GM18517 (cell line): ENCODE measurements around the gene PSMD2.

Experiments
- ATAC-seq: cut with Tn5 transposase; IDR thresholded peaks from one replicate; pipeline ENCODE4 v1.9.1; 2021; ENCODE audit warnings: mild to moderate bottlenecking, moderate library complexity; ENCODE audit not compliant: unreplicated experiment

The PSMD2 gene

DNA sequence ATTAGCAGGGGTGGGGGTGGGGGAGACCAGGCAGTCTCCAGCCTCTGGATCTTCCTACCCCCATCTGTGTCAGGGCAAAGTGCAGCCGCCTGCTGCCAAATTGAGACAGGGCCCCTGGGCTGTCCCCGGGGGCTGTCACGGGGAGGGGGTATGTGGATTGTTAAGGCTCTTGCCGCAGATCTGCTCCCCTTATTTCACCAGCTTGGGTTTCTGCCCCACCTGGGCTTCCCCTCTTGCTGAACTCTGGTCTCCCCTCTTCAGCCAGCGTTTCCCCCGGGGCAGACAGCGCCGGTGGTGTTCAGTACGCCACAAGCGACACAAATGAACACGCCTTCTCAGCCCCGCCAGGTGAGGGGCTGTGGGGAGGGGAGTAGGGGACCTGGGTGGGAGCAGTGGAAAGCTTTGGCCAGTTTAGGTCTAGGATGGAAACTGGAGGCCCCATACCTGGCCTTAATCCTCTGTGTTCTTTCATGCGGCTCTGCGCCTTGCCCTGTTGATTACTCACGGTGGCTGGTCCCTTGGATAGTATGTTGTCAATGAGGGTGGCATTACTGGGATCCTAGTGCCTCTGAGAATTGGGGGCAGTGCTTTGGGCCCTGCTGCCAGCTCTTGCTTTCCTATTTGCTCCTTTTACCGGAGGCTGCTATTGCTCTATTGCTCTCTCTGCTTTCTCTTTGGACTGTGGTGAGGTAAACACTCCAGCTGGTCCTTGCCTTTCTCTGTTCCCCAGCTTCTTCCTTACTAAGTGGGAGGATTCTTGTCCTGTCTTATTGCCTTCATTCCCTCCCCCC lies 17.0 kb downstream of the PSMD2 start:
- ATAC-seq = no peak

DNA sequence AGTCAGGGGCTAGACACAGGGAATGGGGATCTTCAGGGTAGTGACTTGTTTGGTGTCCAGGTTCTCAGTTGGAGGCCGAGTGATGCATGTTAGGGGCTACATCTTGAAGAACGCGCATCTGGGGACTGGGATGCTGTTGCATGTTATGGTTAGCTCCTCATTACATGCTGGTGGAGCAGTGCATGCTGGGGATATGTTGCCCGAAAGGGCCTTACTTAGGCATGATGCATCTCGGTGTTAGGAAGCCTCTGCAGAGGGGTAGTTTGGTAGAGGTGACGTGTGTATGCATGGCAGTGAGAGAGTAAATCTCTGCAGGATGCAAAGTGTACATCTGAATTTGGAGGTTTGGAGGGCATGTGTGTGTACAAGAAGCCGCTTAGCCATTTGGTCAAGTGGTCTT lies 17.8 kb downstream of the PSMD2 start:
- ATAC-seq = no peak

DNA sequence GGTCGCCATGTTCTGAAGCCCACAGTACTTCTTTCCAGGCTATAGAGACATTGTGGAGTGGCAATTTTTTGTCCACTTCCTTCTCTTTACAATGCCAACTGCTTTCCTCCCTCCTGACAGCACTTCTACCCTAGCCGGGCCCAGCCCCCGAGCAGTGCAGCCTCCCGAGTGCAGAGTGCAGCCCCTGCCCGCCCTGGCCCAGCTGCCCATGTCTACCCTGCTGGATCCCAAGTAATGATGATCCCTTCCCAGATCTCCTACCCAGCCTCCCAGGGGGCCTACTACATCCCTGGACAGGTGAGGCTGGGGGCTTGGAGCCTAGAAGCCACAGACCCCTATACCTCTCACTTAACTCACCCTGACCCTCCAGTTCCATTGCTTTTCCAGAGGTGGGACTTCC lies 18.2 kb downstream of the PSMD2 start:
- no peak for ATAC-seq

DNA sequence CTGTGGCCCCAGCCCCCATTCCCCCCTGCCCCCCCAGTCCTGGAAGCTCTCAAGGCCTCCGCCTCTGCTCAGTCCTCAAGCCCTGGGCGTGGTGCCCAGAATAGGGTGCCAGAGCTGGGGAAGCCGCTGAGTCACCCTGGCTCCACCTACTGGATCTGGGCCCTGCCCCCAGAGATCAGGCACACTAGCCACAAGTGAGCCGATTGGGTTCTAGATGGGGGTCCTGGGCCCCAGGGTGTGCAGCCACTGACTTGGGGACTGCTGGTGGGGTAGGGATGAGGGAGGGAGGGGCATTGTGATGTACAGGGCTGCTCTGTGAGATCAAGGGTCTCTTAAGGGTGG lies 21.0 kb downstream of the PSMD2 start:
- ATAC-seq = no peak

DNA sequence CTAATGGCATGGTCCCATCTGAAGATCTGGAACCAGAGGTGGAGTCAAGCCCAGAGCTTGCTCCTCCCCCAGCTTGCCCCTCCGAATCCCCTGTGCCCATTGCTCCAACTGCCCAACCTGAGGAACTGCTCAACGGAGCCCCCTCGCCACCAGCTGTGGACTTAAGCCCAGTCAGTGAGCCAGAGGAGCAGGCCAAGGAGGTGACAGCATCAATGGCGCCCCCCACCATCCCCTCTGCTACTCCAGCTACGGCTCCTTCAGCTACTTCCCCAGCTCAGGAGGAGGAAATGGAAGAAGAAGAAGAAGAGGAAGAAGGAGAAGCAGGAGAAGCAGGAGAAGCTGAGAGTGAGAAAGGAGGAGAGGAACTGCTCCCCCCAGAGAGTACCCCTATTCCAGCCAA lies 22.6 kb downstream of the PSMD2 start:
- ATAC-seq = no peak

DNA sequence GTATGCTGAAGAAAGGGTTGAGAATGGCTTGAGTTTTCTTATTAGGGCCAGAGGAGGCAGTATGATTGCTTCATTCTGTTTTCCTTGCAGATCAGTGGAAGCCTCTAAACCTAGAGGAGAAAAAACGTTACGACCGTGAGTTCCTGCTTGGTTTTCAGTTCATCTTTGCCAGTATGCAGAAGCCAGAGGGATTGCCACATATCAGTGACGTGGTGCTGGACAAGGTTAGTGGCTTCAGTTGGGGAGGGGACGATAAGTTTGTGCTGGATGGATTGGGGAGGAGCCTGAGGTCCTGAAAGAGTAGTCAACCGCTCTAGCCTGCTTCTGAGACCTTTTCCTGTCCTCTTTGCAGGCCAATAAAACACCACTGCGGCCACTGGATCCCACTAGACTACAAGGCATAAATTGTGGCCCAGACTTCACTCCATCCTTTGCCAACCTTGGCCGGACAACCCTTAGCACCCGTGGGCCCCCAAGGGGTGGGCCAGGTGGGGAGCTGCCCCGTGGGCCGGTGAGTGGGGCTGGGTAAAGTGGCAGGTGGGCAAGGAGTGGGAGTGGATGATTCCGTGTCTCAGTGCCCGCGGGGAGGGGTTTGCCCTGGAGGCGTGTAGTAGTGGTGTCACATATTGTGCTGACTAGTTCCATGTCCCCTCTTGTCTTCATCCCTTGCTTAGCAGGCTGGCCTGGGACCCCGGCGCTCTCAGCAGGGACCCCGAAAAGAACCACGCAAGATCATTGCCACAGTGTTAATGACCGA lies 23.9 kb downstream of the PSMD2 start:
- ATAC-seq = no peak

DNA sequence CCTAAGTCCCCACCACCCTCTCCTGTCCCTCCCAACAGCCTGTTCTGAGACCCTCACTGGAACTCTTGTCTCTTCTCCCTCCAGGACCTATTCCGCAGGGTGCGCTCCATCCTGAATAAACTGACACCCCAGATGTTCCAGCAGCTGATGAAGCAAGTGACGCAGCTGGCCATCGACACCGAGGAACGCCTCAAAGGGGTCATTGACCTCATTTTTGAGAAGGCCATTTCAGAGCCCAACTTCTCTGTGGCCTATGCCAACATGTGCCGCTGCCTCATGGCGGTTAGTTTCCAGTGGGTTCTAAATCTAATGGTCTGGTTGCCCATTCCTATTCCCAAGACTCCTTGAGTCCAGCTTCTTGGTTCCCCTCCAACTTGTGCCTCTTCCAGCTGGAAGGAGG lies 24.7 kb downstream of the PSMD2 start:
- ATAC-seq = no peak

DNA sequence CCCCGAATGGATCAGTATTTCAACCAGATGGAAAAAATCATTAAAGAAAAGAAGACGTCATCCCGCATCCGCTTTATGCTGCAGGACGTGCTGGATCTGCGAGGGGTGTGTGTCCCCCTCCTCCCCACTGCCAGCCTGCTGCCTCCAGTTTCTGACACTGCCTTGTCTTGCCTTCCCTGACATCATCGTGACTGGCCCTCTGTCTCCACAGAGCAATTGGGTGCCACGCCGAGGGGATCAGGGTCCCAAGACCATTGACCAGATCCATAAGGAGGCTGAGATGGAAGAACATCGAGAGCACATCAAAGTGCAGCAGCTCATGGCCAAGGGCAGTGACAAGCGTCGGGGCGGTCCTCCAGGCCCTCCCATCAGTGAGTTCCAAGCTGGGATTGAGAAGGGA lies 26.2 kb downstream of the PSMD2 start:
- ATAC-seq = no peak

DNA sequence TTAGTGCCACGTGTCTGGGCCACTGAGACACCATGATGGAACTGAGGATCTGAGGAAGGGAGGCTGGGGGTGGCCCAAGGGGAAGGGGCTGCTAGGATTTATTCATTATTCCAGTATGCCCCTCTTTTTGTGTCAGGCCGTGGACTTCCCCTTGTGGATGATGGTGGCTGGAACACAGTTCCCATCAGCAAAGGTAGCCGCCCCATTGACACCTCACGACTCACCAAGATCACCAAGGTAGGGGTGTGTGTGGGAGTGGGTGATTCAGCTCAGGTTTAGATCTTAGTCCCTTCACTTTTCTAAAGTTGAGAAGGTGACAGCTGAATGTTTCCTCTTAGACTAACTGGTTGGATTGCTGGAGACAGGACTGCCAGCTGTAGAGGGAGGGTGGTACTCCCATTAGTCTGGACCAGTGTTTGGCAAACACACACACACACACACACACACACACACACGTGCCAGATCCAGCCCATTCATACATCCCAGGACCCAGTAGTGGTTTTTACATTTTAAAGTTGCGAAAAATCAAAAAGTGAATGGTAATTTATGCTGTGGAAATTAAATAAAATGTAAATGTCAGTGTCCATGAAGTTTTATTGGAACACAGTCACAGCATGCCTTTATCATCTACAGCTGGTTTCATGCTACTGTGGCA lies 26.8 kb downstream of the PSMD2 start:
- no peak for ATAC-seq

DNA sequence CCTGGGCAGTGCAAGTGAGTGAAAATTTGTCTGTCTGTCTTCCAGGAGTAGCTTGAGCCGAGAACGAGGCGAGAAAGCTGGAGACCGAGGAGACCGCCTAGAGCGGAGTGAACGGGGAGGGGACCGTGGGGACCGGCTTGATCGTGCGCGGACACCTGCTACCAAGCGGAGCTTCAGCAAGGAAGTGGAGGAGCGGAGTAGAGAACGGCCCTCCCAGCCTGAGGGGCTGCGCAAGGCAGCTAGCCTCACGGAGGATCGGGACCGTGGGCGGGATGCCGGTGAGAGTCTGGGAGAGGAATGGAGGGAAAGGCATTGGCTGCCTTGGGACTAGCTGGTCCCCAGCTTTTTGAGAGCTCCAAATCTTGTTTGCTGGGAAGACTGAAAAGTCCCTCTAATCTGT lies 28.1 kb downstream of the PSMD2 start:
- ATAC-seq = no peak

DNA sequence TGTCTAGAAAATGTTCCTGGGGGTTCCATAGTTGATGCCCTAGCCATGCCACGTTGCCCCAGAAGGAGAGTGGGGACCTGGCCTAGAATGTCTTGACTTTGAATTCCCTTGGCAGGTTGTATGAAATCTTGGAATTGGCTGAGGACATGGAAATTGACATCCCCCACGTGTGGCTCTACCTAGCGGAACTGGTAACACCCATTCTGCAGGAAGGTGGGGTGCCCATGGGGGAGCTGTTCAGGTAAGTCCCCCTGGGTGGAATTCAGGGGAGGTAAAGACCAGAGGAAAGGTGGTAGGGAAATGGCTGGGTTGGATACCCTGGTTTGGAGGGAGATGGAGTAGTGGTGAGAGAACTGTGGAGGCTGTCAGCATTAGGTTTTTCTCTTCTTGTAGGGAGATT lies 29.5 kb downstream of the PSMD2 start:
- no peak for ATAC-seq

DNA sequence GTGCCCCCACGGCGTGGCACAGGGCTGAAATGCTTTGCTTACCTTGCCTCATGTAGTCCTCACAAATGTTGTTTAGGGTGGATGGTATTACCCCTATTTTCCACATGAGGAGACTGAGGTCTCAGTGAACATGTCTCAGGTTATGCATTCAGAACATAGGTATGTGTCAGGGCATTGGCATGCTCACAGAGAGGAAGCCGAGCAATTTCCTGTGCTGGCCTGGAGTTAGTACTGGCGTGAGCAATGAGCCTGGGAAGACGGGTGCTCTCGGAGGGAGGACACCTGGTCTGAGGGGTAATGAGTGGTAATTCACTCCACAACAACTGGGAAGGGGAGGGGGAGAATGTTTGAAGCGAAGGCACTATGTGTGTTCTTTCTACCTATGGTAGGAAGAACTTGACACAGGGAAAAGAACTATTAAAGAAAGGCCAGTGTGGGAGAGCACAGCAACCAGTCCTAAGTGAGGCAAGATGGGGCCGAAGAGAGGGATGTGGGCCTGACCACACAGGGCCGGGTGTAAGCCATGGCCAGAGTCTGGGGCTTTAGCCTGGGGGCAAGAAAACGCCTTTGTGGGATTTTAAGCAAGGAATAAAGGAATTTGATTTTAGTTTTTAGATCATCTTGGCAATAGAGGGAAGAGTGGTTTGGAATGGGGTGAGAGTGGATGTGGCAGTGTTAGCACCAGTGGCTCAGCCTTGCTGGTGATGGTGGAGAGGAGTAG lies 33.5 kb downstream of the PSMD2 start:
- no peak for ATAC-seq

DNA sequence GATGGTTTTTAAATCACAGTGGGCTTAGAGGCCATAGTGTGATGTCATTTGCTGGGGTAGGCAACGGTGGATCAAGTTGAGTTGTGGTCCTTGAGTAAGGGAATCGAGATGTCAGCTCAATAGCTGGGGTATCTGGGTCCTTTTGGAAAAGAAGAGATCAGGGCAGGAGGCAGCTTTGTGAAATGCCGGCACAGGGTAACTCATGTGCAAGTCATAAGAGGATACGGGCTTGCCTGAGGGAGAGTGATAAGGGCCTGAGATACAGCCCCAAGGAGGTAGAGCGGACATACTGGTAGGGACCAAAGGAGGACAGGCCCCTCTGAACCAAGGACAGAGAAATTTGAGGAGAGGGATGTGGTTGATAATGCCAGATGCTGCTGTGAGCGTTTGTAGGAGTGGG lies 34.1 kb downstream of the PSMD2 start:
- ATAC-seq = no peak

DNA sequence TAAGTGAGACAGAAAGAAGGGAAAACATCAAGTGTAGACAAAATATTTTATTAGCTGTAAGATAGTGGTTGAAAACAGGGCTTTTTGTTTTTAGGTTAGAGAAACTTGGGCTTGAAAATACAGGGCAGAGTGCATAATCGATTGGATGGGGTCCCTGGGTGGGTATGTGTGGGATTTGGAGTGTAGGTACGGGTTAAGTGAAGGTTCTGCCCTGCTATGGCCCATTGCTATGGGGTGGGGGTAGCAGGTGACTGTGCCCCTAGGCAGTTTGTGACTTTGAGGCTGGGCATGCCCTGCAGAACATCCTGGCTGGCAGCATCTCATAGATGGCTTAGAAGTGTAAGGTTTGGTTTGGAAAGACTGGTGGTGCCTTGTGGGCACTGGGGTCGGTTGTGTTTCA lies 34.7 kb downstream of the PSMD2 start:
- no peak for ATAC-seq

DNA sequence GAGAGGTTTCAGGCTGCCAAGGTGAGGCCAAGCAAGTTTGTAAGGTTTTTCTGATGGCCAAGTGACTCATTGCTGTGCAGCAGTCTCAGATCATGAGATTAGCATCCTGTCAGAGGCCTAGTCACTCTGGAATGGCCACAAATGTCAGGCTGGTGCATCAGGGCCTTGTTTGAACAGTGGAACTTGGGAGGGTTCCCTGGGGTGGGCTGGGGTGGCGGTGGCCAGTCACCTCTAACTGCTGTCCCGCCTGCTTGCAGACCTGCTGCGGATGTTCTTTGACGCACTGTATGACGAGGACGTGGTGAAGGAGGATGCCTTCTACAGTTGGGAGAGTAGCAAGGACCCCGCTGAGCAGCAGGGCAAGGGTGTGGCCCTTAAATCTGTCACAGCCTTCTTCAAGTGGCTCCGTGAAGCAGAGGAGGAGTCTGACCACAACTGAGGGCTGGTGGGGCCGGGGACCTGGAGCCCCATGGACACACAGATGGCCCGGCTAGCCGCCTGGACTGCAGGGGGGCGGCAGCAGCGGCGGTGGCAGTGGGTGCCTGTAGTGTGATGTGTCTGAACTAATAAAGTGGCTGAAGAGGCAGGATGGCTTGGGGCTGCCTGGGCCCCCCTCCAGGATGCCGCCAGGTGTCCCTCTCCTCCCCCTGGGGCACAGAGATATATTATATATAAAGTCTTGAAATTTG lies 35.6 kb downstream of the PSMD2 start:
- ATAC-seq = no peak

DNA sequence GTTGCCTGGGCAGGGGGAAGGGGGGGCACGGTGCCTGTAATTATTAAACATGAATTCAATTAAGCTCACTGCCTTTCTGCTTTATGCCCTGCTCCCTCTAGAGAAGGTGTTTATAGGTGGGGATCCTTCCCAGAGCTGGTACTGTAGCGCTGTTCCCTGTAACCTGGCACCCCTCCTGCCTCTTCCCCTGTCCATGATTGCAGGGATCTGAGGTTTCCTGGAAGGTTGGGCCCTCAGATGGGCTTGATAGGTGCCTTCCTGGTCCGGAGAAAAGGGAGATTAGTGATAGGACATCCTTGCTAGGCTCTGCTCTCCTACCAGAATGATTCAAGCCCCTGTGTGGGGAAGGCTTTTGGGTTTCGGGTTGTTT lies 36.2 kb downstream of the PSMD2 start:
- ATAC-seq = no peak

DNA sequence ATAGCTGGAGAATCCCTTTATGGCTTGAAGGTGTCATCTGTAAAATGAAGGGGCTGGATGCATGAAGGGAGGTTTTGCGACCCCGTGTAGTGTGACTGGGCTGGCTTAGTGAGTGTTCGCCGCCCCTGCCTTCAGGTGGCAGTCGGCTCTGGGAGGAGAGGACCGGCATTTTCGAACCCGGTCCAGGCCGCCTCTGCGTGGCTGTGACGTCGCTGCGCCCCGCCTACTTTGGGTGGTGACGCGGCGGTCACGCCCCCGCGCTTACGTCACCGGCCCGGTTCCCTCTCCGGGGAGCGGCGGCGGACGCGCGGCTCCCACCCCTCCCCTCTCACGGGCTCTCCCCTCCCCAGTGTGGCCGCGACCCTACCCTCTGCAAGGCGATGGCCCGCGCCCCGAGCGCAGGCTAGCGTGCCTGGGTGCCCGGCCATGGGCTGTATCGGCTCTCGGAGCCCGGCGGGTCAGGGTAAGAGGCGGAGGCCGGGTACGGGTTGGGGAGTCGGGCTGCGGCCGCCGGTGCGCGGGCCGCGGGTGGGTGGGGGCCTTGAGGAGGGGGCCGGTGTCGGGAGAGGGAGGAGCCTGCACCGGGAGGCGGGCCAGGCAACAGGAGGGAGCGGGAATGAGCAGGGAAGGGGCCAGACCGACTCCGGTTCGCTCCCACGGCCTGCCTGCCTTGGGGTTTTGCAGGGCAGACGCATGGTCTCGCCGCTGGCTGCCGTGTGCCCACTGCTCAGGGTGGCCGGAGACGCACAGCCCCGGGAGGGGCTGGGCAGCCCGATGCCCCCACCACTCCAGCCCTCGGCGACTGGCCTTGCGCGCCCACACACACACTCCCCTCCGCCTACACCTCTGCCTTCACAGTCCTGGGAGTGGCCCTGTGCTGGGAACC lies 36.9 kb downstream of the PSMD2 start:
- peak; percentile 60 for ATAC-seq

DNA sequence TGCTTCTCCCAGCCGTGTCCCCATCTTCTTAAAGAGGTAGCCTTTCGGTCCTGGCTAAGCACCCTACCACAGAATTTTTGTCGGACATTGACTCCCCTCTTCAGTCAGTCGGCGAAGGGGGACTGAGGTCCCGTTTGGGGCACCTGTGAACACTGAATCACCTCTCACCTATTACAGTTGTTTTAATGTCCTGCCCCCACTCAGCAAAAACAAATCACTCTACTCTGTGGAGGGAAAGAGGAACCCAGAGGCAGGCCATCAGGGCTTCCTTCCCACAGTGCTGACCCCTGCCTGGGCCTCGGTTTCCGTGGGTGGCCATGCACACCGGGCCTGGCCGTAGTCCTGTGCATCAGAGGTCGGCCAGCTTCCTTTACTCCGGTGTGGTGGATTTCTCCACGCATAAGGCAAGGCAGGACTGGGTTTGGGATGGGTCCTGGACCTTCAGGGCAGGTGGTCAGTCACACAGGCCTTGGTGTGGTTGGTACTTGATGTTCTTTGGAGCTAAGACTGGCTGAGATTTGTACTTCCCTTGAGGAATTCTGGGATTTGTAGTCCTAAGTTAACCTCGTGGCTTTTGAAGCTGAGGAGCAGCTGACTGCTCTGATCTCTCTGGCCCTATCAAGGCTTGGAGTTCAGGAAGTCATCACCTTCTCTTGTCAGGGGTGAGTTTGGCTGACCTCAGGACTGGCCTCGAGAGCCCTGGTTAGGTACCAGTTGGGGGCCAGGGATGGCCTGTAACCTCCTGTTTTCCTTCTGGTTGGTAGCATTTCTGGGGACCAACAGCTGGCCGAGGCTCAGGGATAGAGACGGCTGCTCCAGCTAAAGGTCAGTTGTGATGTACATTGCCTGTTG lies 37.7 kb downstream of the PSMD2 start:
- no peak for ATAC-seq

DNA sequence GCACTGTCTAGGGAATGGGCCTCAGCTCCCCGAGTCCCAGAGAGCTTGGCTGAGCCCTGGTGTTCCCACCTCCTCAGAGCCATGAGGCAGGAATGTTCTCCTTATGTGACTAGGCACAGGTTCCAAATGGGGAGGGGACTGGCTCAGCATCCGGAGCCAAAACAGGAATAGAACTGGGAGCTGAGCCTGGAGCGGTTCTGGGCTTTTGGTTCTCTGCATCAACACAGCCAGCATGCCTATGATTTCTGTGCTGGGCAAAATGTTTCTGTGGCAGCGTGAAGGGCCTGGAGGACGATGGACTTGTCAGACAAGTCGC lies 38.3 kb downstream of the PSMD2 start, which contains the start of gene FAM131A:
Gene FAM131A (plus strand): TSS at position 202 of the 316 bp plus-strand sequence. CDS start 31 bp downstream, at position 233.
- ATAC-seq = no peak
